ENCODE data around the gene PNPLA7. TPM values are rescaled to one million over a fixed set of nuclear protein-coding genes. Genes with fewer than 3 reads are reported as not detected.
"Not testable (repeated sequence)": the region's sequence is repeated elsewhere in the genome, so short reads cannot be mapped to it uniquely, and the experiment has no call there.

The PNPLA7 gene
- 10 to 100 TPM; 12.2 to 97.0 (median 33.3) TPM for total RNA-seq

GRCh38 chr9:137550231-137550621, at the start of gene PNPLA7:
TSS of gene PNPLA7 (minus strand) at chr9:137550402. CDS start at chr9:137550197, 205 bp downstream.
- H3K9me3 ChIP-seq = no peaks in the 10 kb centered on the region
- peak; percentile 95 to 96 for DNase-seq (ENCODE audit: low spot score in 2 of 2)
- H3K4me3 ChIP-seq = peak within 1 kb of the TSS; percentile 95
- peak within 1 kb of the TSS; percentile 92 for H3K27ac ChIP-seq
- peaks cover 48% of the 10 kb centered on the region for H3K4me1 ChIP-seq
- H3K36me3 ChIP-seq = peaks cover 4% of the 10 kb centered on the region
- H3K27me3 ChIP-seq = no peaks in the 10 kb centered on the region
- WGBS = 8% methylated on average over 6 of the region's 13 CpGs
- TF ChIP-seq POLR2AphosphoS5 (IDR thresholded peaks at IDR 0.05) = no peak
- no peak for TF ChIP-seq POLR2A (IDR thresholded peaks at IDR 0.05)
- TF ChIP-seq EP300 (IDR thresholded peaks at IDR 0.05) = no peak
- no peak for TF ChIP-seq CTCF (IDR thresholded peaks at IDR 0.05)

GRCh38 chr9:137598943-137599342, 48.7 kb upstream of the PNPLA7 start:
- Histone ChIP-seq H3K9me3 (no peaks in the 10 kb centered on the region), H3K4me3 (no peak overlapping the region), H3K27me3 (no peaks in the 10 kb centered on the region), H3K36me3 (no peaks in the 10 kb centered on the region), H3K27ac (no peak overlapping the region), H3K4me1 (no peaks in the 10 kb centered on the region)
- 85% methylated on average over 8 of the region's 8 CpGs for WGBS
- TF ChIP-seq CTCF (IDR thresholded peaks at IDR 0.05) = no peak
- no peak for TF ChIP-seq POLR2A (IDR thresholded peaks at IDR 0.05)
- TF ChIP-seq EP300 (IDR thresholded peaks at IDR 0.05) = no peak
- no peak for TF ChIP-seq POLR2AphosphoS5 (IDR thresholded peaks at IDR 0.05)
- DNase-seq (ENCODE audit: low spot score in 2 of 2) = no peak

- not testable (repeated sequence) for DNase-seq (ENCODE audit: low spot score in 2 of 2); H3K4me3 ChIP-seq; H3K9me3 ChIP-seq; H3K27ac ChIP-seq; H3K36me3 ChIP-seq; H3K4me1 ChIP-seq; H3K27me3 ChIP-seq
- 87% methylated on average over 7 of the region's 7 CpGs for WGBS
Observed at GRCh38 chr9:137596577-137596976, 46.4 kb upstream of the PNPLA7 start.

- Histone ChIP-seq H3K9me3 (no peaks in the 10 kb centered on the region), H3K27me3 (no peaks in the 10 kb centered on the region), H3K36me3 (peaks cover 3% of the 10 kb centered on the region), H3K27ac (no peak overlapping the region), H3K4me3 (no peak overlapping the region), H3K4me1 (peaks cover 28% of the 10 kb centered on the region)
- WGBS = 91% methylated on average over 12 of the region's 12 CpGs
- DNase-seq (ENCODE audit: low spot score in 2 of 2) = no peak
- TF ChIP-seq POLR2A (IDR thresholded peaks at IDR 0.05) (no peak), EP300 (IDR thresholded peaks at IDR 0.05) (no peak), CTCF (IDR thresholded peaks at IDR 0.05) (no peak), POLR2AphosphoS5 (IDR thresholded peaks at IDR 0.05) (no peak)
Observed at GRCh38 chr9:137593176-137593575, 43.0 kb upstream of the PNPLA7 start.

GRCh38 chr9:137592767-137593166, 42.6 kb upstream of the PNPLA7 start:
- Histone ChIP-seq H3K27ac (no peak overlapping the region), H3K4me3 (no peak overlapping the region), H3K9me3 (no peaks in the 10 kb centered on the region), H3K4me1 (peaks cover 31% of the 10 kb centered on the region), H3K27me3 (no peaks in the 10 kb centered on the region), H3K36me3 (peaks cover 7% of the 10 kb centered on the region)
- no peak for TF ChIP-seq POLR2A (IDR thresholded peaks at IDR 0.05)
- DNase-seq (ENCODE audit: low spot score in 2 of 2) = no peak
- 66% methylated on average over 5 of the region's 7 CpGs for WGBS

- 2% methylated on average over 12 of the region's 113 CpGs for WGBS
- Histone ChIP-seq H3K4me1 (peaks cover 31% of the 10 kb centered on the region), H3K9me3 (no peaks in the 10 kb centered on the region), H3K27me3 (no peaks in the 10 kb centered on the region), H3K27ac (peak within 1 kb of the TSS; percentile 56), H3K36me3 (peaks cover 28% of the 10 kb centered on the region), H3K4me3 (peak within 1 kb of the TSS; percentile 86)
- peak; percentile 88 to 92 for DNase-seq (ENCODE audit: low spot score in 2 of 2)
- peak in 2 of 3 donors; percentile 39 to 46 for TF ChIP-seq POLR2AphosphoS5 (IDR thresholded peaks at IDR 0.05)
- TF ChIP-seq POLR2A (IDR thresholded peaks at IDR 0.05) = no peak
- no peak for TF ChIP-seq EP300 (IDR thresholded peaks at IDR 0.05)
- no peak for TF ChIP-seq CTCF (IDR thresholded peaks at IDR 0.05)
Observed at GRCh38 chr9:137590469-137591383, 40.5 kb upstream of the PNPLA7 start, which contains the start of gene ZMYND19. TSS of gene ZMYND19 (minus strand) at chr9:137590512. CDS start at chr9:137590263, 249 bp downstream.

Measured in suprapubic skin (tissue), 4 donors.